Embryonic facial prominence (tissue), 1 donor: ENCODE results near the gene AIG1.
"Not testable (repeated sequence)": the region's sequence is repeated elsewhere in the genome, so short reads cannot be mapped to it uniquely, and the experiment has no call there.

ENCODE experiments used
- DNase-seq: peaks from one replicate; pipeline ENCODE4 v3.0.0-alpha.2; 2016; ENCODE audit errors: extremely low spot score

The AIG1 gene

GRCh38 chr6:143165315-143165855 is 104.7 kb downstream of the AIG1 start:
- DNase-seq = no peak

- no peak for DNase-seq
Measured at GRCh38 chr6:143166247-143166695, 105.6 kb downstream of the AIG1 start.

- DNase-seq = no peak
Measured at GRCh38 chr6:143167224-143167623, 106.5 kb downstream of the AIG1 start.

- DNase-seq = not testable (repeated sequence)
Measured at GRCh38 chr6:143168396-143168816, 107.7 kb downstream of the AIG1 start.

GRCh38 chr6:143169440-143169839 is 108.8 kb downstream of the AIG1 start:
- DNase-seq = no peak

- no peak for DNase-seq
Measured at GRCh38 chr6:143174516-143174915, 113.8 kb downstream of the AIG1 start.

- DNase-seq = no peak
Measured at GRCh38 chr6:143174951-143175350, 114.3 kb downstream of the AIG1 start.

GRCh38 chr6:143176090-143177021 is 115.7 kb downstream of the AIG1 start:
- DNase-seq = no peak

GRCh38 chr6:143177706-143178105 is 117.0 kb downstream of the AIG1 start:
- DNase-seq = no peak

GRCh38 chr6:143179096-143179495 is 118.4 kb downstream of the AIG1 start:
- no peak for DNase-seq

GRCh38 chr6:143179901-143180612 is 119.4 kb downstream of the AIG1 start:
- DNase-seq = no peak

- DNase-seq = no peak
Measured at GRCh38 chr6:143180826-143181225, 120.1 kb downstream of the AIG1 start.

- DNase-seq = no peak
Measured at GRCh38 chr6:143183666-143184065, 123.0 kb downstream of the AIG1 start.

GRCh38 chr6:143185288-143185687 is 124.6 kb downstream of the AIG1 start:
- no peak for DNase-seq

- DNase-seq = peak; percentile 53
Measured at GRCh38 chr6:143187238-143187923, 126.7 kb downstream of the AIG1 start.

GRCh38 chr6:143188292-143188691 is 127.6 kb downstream of the AIG1 start:
- DNase-seq = no peak

GRCh38 chr6:143191361-143191760 is 130.7 kb downstream of the AIG1 start:
- DNase-seq = no peak

- DNase-seq = no peak
Measured at GRCh38 chr6:143192766-143193165, 132.1 kb downstream of the AIG1 start.

- DNase-seq = no peak
Measured at GRCh38 chr6:143193571-143194094, 132.9 kb downstream of the AIG1 start.

GRCh38 chr6:143194095-143194589 is 133.5 kb downstream of the AIG1 start:
- DNase-seq = no peak

GRCh38 chr6:143195349-143195845 is 134.7 kb downstream of the AIG1 start:
- no peak for DNase-seq
